ENCODE data around the gene HAO2.

DNA sequence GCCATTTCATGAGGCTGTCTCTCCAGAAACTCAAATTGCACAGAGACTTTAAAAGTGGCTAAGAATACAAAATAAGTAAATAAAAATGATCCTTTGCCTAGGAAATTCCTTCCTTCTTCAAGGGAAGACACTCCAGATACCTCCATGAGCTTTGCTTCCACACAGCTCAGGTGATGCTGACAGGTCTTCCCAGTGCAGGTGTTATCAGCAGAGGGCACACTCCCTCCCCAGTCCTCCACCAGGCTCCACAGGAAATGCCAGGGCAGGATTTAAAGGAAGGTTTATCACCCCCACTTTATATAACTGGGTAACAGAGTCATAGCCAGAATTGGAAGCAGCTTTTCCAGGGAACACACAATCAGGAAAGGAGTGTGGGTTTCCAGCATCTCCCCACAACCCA lies 52.1 kb downstream of the HAO2 start:
- no peak for TF ChIP-seq POLR2A (IDR thresholded peaks at IDR 0.05; ENCODE audit: low read length)
- no peak for TF ChIP-seq GATA1 (IDR thresholded peaks at IDR 0.05; ENCODE audit: low read depth, low read length)

All from erythroblast (primary cell).